Measurements from ENCODE around the gene BPIFB6. TPM values are rescaled to one million over a fixed set of nuclear protein-coding genes. Genes with fewer than 3 reads are reported as not detected.

The BPIFB6 gene
- total RNA-seq, 1 experiment from 2014 or later: not detected

- in situ Hi-C loops (cut with HindIII; ENCODE audit: low pct_unique_long_range_greater_than_20kb, low sequenced_read_pairs): no loop called here
- H3K4me3 ChIP-seq (ENCODE audit: low read depth in 2 of 2, low read length in 2 of 2): no peak overlapping the region
- H3K36me3 ChIP-seq (ENCODE audit: control insufficient read depth, insufficient read depth, low read length): no peaks in the 10 kb centered on the region
- H3K4me1 ChIP-seq (ENCODE audit: control insufficient read depth, insufficient read depth, low read length): no peaks in the 10 kb centered on the region; the same call in 1 of the 2 replicates
- H3K9me3 ChIP-seq (ENCODE audit: control insufficient read depth, insufficient read depth, low read depth, low read length): no peaks in the 10 kb centered on the region
- DNase-seq (ENCODE audit: low read depth, low spot score): no peak
- no peaks in the 10 kb centered on the region for H3K27me3 ChIP-seq (ENCODE audit: control insufficient read depth, insufficient read depth, low read length)
- POLR2A ChIA-PET: no interaction called here
- TF ChIP-seq, protein P1, sequence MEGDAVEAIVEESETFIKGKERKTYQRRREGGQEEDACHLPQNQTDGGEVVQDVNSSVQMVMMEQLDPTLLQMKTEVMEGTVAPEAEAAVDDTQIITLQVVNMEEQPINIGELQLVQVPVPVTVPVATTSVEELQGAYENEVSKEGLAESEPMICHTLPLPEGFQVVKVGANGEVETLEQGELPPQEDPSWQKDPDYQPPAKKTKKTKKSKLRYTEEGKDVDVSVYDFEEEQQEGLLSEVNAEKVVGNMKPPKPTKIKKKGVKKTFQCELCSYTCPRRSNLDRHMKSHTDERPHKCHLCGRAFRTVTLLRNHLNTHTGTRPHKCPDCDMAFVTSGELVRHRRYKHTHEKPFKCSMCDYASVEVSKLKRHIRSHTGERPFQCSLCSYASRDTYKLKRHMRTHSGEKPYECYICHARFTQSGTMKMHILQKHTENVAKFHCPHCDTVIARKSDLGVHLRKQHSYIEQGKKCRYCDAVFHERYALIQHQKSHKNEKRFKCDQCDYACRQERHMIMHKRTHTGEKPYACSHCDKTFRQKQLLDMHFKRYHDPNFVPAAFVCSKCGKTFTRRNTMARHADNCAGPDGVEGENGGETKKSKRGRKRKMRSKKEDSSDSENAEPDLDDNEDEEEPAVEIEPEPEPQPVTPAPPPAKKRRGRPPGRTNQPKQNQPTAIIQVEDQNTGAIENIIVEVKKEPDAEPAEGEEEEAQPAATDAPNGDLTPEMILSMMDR (IDR thresholded peaks at IDR 0.05): no peak
- TF ChIP-seq POLR2AphosphoS5 (IDR thresholded peaks at IDR 0.05; ENCODE audit: low read depth, low read length): no peak
- no peak for TF ChIP-seq TCF7L2 (IDR thresholded peaks at IDR 0.05; ENCODE audit: low read depth, low read length)
- TF ChIP-seq SIN3A (IDR thresholded peaks at IDR 0.05; ENCODE audit: borderline replicate concordance, insufficient read depth, low read depth, low read length): no peak
- TF ChIP-seq, protein P2, sequence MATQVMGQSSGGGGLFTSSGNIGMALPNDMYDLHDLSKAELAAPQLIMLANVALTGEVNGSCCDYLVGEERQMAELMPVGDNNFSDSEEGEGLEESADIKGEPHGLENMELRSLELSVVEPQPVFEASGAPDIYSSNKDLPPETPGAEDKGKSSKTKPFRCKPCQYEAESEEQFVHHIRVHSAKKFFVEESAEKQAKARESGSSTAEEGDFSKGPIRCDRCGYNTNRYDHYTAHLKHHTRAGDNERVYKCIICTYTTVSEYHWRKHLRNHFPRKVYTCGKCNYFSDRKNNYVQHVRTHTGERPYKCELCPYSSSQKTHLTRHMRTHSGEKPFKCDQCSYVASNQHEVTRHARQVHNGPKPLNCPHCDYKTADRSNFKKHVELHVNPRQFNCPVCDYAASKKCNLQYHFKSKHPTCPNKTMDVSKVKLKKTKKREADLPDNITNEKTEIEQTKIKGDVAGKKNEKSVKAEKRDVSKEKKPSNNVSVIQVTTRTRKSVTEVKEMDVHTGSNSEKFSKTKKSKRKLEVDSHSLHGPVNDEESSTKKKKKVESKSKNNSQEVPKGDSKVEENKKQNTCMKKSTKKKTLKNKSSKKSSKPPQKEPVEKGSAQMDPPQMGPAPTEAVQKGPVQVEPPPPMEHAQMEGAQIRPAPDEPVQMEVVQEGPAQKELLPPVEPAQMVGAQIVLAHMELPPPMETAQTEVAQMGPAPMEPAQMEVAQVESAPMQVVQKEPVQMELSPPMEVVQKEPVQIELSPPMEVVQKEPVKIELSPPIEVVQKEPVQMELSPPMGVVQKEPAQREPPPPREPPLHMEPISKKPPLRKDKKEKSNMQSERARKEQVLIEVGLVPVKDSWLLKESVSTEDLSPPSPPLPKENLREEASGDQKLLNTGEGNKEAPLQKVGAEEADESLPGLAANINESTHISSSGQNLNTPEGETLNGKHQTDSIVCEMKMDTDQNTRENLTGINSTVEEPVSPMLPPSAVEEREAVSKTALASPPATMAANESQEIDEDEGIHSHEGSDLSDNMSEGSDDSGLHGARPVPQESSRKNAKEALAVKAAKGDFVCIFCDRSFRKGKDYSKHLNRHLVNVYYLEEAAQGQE (IDR thresholded peaks at IDR 0.05; ENCODE audit: insufficient read depth in 1 of 2, low read depth in 2 of 2, low read length in 1 of 2): no peak
- no peak for ATAC-seq
- H3K27ac ChIP-seq (ENCODE audit: low read length): no peak overlapping the region
- intact Hi-C loops (cut with micrococcal nuclease; ENCODE audit: unreplicated experiment): no loop called here
- BruUV-seq (replicated peaks): no TSS peak
- CTCF ChIA-PET: interaction anchor here (0.6 kb wide), 1 partner anchor 118 kb away, joined by 4 read pairs; no protein-coding TSS in a partner anchor
These were observed 9.2 kb upstream of the BPIFB6 start for GRCh38 chr20:33022289-33022688.

DNA sequence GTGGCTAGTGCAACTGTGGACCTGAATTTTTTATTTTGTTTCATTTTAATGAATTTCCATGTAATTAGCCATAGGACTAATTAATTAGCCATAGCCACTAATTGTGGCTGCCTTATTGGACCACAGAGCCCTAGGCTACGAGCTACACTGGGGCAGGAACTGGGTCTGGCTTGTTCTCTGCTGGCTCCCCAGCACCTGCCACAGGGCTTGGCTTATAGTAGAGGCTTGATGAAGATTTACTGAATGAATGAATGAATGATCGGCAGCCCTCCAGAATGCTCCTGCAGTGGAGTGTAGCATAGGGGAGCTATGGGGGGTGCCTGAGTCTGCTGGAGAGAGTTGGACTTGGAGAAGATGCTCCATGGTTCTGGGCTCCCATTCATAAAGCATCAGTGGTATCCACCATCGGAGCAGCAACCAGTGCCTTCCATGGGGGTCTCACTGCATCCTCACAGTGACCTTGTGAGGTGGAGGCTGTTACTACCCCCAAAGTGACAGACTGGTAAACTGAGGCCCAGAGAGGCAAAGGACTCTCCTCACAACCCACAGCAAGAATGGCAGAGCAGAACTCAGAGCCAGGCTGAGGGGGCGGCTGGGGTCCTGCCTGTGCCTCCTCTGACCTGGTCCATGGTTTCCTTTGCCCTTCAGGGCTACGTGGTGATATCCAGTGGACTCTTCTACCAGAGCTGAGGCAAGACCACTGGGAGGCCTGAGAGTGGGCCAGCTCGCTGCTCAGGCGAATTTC is 8.6 kb upstream of the BPIFB6 start:
- ATAC-seq: no peak
- in situ Hi-C loops (cut with HindIII; ENCODE audit: low pct_unique_long_range_greater_than_20kb, low sequenced_read_pairs): no loop called here
- intact Hi-C loops (cut with micrococcal nuclease; ENCODE audit: unreplicated experiment): no loop called here
- Histone ChIP-seq H3K27me3 (ENCODE audit: control insufficient read depth, insufficient read depth, low read length) (no peaks in the 10 kb centered on the region), H3K4me1 (ENCODE audit: control insufficient read depth, insufficient read depth, low read length) (no peaks in the 10 kb centered on the region; the same call in 1 of the 2 replicates), H3K4me3 (ENCODE audit: low read depth in 2 of 2, low read length in 2 of 2) (no peak overlapping the region), H3K27ac (ENCODE audit: low read length) (no peak overlapping the region), H3K9me3 (ENCODE audit: control insufficient read depth, insufficient read depth, low read depth, low read length) (no peaks in the 10 kb centered on the region), H3K36me3 (ENCODE audit: control insufficient read depth, insufficient read depth, low read length) (no peaks in the 10 kb centered on the region)
- TF ChIP-seq, protein P1 (IDR thresholded peaks at IDR 0.05): no peak
- TF ChIP-seq, protein P2 (IDR thresholded peaks at IDR 0.05; ENCODE audit: insufficient read depth in 1 of 2, low read depth in 2 of 2, low read length in 1 of 2): no peak
- no peak for TF ChIP-seq TCF7L2 (IDR thresholded peaks at IDR 0.05; ENCODE audit: low read depth, low read length)
- no peak for TF ChIP-seq SIN3A (IDR thresholded peaks at IDR 0.05; ENCODE audit: borderline replicate concordance, insufficient read depth, low read depth, low read length)
- no peak for TF ChIP-seq POLR2AphosphoS5 (IDR thresholded peaks at IDR 0.05; ENCODE audit: low read depth, low read length)
- POLR2A ChIA-PET: no interaction called here
- no TSS peak for BruUV-seq (replicated peaks)
- CTCF ChIA-PET: interaction anchor here (0.6 kb wide), 1 partner anchor 119 kb away, joined by 4 read pairs; no protein-coding TSS in a partner anchor
- DNase-seq (ENCODE audit: low read depth, low spot score): no peak

Data from Panc1 (cell line).